ENCODE data around the gene MTX2.

Gene MTX2

GRCh38 chr2:176239031-176239430 lies 30.2 kb upstream of the MTX2 start:
- Histone ChIP-seq H3K27ac (no peak overlapping the region), H3K4me3 (ENCODE audit: low read depth, low read length) (no peak overlapping the region), H3K27me3 (replicated peaks) (no peaks in the 10 kb centered on the region), H3K36me3 (replicated peaks) (no peaks in the 10 kb centered on the region)
- in situ Hi-C loops (cut with HindIII; ENCODE audit: low pct_ligation_motif_present, low sequenced_read_pairs): no loop called here
- no peak for DNase-seq
- no peak for TF ChIP-seq CTCF (IDR thresholded peaks at IDR 0.05; ENCODE audit: low read depth, low read length, missing control alignments)

DNA sequence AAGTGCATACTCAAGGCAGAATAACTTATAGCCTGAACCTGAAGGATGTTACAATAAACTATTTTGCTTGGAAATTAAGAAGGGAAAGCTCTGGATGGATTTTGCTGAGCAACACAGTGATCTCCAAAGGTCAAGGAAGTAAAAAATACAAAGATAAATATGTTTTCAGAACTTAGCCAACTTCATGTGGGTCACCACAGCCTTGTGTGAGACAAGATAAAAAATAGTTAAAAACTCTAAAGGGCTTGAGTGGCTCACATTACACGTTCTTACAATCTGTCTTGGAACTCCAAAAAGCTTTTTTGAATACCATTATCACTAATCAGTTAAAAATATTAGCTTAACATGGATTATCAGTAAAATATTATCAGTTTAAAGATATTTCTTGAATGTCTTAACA lies 28.9 kb upstream of the MTX2 start:
- H3K27ac ChIP-seq: no peak overlapping the region
- no peak overlapping the region for H3K4me3 ChIP-seq (ENCODE audit: low read depth, low read length)
- H3K36me3 ChIP-seq (replicated peaks): no peaks in the 10 kb centered on the region
- in situ Hi-C loops (cut with HindIII; ENCODE audit: low pct_ligation_motif_present, low sequenced_read_pairs): no loop called here
- no peaks in the 10 kb centered on the region for H3K27me3 ChIP-seq (replicated peaks)
- no peak for TF ChIP-seq CTCF (IDR thresholded peaks at IDR 0.05; ENCODE audit: low read depth, low read length, missing control alignments)
- no peak for DNase-seq

- H3K36me3 ChIP-seq (replicated peaks): no peaks in the 10 kb centered on the region
- H3K4me3 ChIP-seq (ENCODE audit: low read depth, low read length): no peak overlapping the region
- no peaks in the 10 kb centered on the region for H3K27me3 ChIP-seq (replicated peaks)
- DNase-seq: no peak
- in situ Hi-C loops (cut with HindIII; ENCODE audit: low pct_ligation_motif_present, low sequenced_read_pairs): no loop called here
- H3K27ac ChIP-seq: no peak overlapping the region
- TF ChIP-seq CTCF (IDR thresholded peaks at IDR 0.05; ENCODE audit: low read depth, low read length, missing control alignments): no peak
Measured at GRCh38 chr2:176242276-176242675, 27.0 kb upstream of the MTX2 start.

- in situ Hi-C loops (cut with HindIII; ENCODE audit: low pct_ligation_motif_present, low sequenced_read_pairs): no loop called here
- DNase-seq: no peak
- H3K27ac ChIP-seq: no peak overlapping the region
- H3K27me3 ChIP-seq (replicated peaks): no peaks in the 10 kb centered on the region
- TF ChIP-seq CTCF (IDR thresholded peaks at IDR 0.05; ENCODE audit: low read depth, low read length, missing control alignments): no peak
- H3K36me3 ChIP-seq (replicated peaks): no peaks in the 10 kb centered on the region
- H3K4me3 ChIP-seq (ENCODE audit: low read depth, low read length): no peak overlapping the region
Measured at GRCh38 chr2:176246331-176246730, 22.9 kb upstream of the MTX2 start.

GRCh38 chr2:176247859-176248258 lies 21.4 kb upstream of the MTX2 start:
- DNase-seq: no peak
- no peak overlapping the region for H3K27ac ChIP-seq
- no peaks in the 10 kb centered on the region for H3K27me3 ChIP-seq (replicated peaks)
- H3K36me3 ChIP-seq (replicated peaks): no peaks in the 10 kb centered on the region
- no peak overlapping the region for H3K4me3 ChIP-seq (ENCODE audit: low read depth, low read length)
- no peak for TF ChIP-seq CTCF (IDR thresholded peaks at IDR 0.05; ENCODE audit: low read depth, low read length, missing control alignments)
- in situ Hi-C loops (cut with HindIII; ENCODE audit: low pct_ligation_motif_present, low sequenced_read_pairs): no loop called here

GRCh38 chr2:176251928-176252327 lies 17.3 kb upstream of the MTX2 start:
- H3K27me3 ChIP-seq (replicated peaks): no peaks in the 10 kb centered on the region
- H3K36me3 ChIP-seq (replicated peaks): no peaks in the 10 kb centered on the region
- DNase-seq: no peak
- H3K27ac ChIP-seq: no peak overlapping the region
- in situ Hi-C loops (cut with HindIII; ENCODE audit: low pct_ligation_motif_present, low sequenced_read_pairs): no loop called here
- no peak overlapping the region for H3K4me3 ChIP-seq (ENCODE audit: low read depth, low read length)
- TF ChIP-seq CTCF (IDR thresholded peaks at IDR 0.05; ENCODE audit: low read depth, low read length, missing control alignments): no peak
